ENCODE data around the gene SMARCAL1.

GRCh38 chr2:216425008-216425787, 12.9 kb downstream of the SMARCAL1 start:
- TF ChIP-seq CREB1 (IDR thresholded peaks at IDR 0.05; ENCODE audit: low read depth) (no peak), TAF1 (IDR thresholded peaks at IDR 0.05; ENCODE audit: low read depth) (no peak), TCF12 (IDR thresholded peaks at IDR 0.05; ENCODE audit: low read depth) (no peak), NFIC (IDR thresholded peaks at IDR 0.05) (no peak), RAD21 (IDR thresholded peaks at IDR 0.05; ENCODE audit: low read depth) (no peak), FOXM1 (IDR thresholded peaks at IDR 0.05; ENCODE audit: borderline replicate concordance, low read depth) (no peak), EP300 (IDR thresholded peaks at IDR 0.05; ENCODE audit: borderline replicate concordance) (no peak), CEBPB (IDR thresholded peaks at IDR 0.05) (no peak), REST (IDR thresholded peaks at IDR 0.05; ENCODE audit: low read depth) (no peak), YY1 (IDR thresholded peaks at IDR 0.05; ENCODE audit: low read depth) (no peak), EGR1 (IDR thresholded peaks at IDR 0.05) (no peak), USF1 (IDR thresholded peaks at IDR 0.05) (no peak), MAX (IDR thresholded peaks at IDR 0.05) (no peak)

Measured in Ishikawa (cell line).